Fibroblast of skin of scalp (primary cell): ENCODE results near the gene ATG5.
A peak's percentile ranks its signal among the peaks of the same experiment; 100 is the strongest.
"Not testable (repeated sequence)": the region's sequence is repeated elsewhere in the genome, so short reads cannot be mapped to it uniquely, and the experiment has no call there.

ENCODE experiments used
- DNase-seq: peaks from one replicate; pipeline ENCODE4 v3.0.0-alpha.2; 2013

ATG5 gene

DNA sequence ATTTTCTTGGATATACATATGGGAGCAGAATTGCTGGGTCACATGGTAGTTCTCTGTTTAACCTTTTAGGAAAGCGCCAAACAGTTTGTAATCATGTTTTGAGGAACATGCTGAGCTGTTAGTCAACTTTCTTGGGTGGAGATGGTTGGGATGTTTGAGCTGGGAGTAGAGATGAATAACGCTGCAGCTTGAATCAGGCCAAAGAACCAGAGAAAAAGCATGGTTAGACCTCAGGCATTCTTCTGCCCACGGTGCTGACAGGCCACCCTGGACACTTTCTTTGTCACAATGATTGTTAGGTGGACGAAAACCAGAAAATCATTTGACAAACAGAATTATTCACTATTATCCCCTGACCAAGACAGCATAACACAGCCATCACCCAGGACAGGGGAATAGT is 172.6 kb downstream of the ATG5 start:
- peak; percentile 39 for DNase-seq

DNA sequence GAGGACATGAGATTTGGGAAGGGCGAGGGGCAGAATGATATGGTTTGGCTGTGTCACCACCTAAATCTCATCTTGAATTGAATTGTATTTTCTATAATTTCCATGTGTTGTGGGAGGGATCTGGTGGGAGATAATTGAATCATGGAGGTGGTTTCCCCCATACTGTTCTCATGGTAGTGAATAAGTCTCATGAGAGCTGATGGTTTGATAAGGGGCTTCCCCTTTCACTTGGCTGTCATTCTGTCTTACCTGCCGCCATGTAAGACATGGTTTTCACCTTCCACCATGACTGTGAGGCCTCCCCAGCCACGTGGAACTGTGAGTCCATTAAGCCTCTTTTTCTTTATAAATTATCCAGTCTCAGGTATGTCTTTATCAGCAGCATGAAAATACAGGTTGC is 173.1 kb downstream of the ATG5 start:
- not testable (repeated sequence) for DNase-seq

DNA sequence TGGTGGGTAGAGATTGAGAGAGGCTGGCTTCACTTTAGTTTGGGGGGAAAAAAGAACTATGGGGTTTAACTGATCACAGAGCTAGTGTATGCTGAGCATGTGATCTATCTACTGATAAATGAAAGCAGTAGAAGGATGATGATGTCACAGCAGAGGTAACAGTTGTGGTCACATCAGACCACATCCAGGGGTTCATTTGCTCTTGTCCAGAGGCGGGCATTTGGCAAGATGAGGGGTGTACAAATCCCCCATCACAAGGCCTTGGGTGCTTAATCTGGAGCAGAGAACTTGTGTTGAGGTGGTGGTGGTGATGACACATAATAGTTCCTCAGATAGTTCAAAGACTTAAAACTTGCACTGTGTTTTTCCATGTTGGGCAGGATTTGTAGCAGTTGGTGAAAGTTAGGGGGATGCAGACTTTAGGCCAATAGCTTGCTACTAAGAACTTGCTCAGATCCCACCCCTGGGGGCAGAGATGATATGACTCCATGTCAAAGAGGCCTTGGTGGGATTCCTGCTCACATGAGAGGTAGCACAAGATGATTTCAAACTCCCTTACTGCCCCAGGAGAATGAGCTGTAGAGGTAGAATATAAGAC is 176.0 kb downstream of the ATG5 start:
- DNase-seq, result no peak

DNA sequence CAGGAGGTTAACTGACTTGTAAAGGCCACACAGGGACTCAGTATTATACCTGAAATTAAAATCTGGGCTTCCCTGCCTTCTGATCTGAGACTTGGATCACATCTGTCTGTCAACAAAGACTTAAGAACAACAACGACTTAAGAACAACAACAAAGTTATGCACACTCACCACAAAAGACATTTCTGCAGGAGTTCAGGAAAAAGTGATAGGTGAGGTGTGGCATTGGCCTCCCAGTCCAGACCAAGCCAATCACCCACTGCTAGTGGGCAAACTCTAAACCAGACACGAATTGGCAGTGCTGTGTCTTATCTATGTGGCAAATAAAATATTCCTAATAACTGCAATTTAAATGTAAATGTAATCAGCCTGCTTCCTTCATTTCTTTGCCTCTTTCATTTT is 178.1 kb downstream of the ATG5 start:
- no peak for DNase-seq

DNA sequence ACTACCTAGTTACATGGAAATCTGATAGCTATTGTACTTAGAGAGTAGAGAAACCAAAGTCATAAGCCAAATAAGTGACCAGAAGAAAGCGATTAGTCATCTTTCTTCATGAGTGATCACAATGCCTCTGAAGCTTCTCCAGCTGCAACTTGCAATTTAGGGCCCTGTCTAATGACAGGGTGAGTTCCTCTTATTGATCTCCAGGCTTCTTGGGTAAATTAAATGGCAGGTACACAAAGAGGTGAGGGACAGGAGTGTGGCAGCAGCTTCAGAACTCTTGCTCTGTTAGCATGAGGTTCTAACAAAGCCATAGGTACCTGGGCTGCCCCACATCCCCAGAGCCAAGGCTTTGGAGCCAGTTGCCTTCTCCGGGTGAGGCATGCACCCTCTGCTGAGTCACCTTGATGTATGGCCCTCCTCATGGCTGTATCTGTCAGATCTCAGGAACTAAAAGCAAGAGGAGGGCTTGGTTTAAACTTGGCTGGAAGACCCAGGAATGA is 178.7 kb downstream of the ATG5 start:
- no peak for DNase-seq

DNA sequence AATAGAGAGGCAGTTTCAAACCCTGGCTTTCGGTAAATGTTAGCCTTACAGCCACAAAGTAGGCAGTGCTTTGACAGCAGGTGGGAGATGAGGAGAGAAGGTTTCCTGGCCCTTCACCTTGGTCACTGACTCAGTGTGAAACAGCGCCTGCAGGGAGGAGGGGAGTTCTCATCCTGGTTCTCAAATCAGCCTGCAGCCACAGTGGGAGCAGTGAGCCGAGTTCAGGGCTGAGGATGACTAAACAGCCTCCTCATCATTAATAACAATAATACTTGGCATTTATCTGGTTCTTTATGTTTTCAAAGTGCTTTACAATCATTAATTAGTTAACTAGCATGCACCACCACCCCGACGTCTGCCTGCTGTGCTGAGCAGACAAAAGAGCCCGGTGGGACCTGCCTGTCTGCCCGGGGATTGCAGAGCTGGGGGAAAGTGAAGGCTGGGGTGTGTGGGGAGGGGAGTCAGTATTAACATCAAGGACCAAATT is 179.8 kb downstream of the ATG5 start:
- no peak for DNase-seq

DNA sequence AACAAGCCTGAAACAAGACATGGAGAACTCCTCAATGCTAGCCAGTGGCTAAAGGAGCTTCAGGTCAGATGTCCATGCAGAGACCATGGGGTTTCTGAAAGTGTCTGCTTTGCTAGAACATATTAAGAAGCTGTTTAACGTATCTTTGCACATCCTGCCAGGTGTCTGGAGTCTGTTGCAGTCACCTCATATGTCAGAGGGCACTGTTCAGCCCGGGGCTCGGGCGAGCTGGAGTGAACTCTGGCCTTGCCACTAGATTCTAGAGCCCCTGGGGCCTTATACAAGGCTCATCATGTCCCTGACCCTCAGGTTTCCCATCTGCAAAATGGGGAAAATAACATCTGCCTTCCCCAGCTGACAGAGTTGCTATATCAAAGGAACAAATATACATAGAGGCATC is 180.4 kb downstream of the ATG5 start:
- DNase-seq, result no peak

DNA sequence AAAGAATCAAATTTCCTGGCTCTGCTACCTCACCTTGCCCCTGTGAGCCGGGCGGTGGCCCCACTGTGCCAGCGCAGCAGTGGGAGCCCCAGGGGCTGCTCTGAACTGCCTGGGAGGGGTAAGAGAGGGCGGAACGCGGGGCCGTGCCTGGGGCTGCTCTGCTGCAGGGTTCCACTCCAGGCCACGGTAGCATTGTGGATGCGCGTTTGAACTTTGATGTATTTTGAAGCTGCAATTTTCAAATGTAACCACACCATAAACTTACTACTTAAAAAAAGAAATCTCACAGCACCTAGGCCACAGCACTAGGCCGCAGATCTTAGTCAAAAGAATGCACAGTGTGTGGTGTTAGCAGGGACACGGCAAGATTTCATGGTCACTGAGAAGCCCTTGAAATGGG is 181.9 kb downstream of the ATG5 start:
- no peak for DNase-seq

DNA sequence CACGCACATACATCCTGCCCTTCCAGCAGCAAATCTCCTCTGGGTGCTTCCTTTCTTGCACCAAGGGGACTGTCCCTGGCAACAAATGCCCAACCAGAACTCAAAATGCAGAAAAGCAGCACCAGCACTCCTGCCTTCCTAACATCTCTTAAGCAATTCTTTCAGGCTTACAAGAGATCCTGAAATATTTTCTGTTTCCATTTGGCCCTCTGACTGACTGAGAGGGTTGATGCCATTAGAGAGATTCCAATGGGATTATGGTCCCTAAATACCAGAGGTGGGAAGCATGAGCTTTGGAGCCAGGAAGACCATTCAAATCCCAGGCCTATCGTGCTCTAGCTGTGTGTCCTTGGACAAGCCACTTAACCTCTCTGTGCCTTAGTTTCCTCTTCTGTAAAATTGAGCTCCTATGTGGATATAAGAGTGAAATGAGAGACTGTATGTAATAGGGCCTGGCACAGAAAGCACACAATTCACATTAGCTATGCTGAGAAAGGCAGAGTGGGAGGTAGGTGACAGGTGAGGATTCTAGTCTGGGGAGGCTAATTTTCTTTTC is 182.6 kb downstream of the ATG5 start:
- DNase-seq, result no peak

DNA sequence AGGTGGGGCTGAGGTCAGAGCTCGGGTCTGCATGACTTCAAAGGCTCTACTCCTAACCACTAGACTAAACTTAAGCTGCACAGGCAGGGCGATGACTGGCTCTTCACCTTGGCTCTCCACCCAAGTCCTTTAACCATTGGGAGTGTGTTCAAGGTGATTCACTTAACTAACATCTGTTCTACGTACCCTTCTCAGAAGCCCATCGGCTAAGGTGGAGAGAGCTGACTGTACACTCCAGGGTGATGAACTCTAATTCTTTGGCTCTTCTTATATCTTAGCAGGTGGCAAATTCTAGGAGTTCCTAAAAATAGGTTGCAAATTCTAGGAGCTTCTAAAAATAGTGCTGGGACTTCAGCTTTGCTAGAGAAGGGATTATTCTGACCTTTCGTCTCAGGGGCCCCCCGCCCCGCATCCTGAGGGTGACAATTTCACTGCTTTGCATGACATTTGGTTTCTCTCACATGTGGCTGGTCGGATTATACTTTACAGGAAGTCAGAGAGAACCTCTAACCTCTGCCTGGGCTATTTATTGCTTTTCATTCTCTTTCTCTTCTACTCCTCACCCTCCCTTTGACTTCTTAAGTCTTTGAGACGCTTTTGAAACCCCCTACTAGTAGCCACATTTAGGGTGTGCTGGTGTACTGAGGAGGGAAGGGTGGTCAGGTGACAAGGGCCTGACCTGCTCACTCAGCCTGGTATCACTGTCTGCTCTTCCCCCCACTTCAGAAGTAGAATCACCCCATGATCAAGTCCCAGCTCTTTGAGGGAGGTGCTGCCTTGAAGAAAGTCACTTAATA is 183.9 kb downstream of the ATG5 start:
- no peak for DNase-seq

DNA sequence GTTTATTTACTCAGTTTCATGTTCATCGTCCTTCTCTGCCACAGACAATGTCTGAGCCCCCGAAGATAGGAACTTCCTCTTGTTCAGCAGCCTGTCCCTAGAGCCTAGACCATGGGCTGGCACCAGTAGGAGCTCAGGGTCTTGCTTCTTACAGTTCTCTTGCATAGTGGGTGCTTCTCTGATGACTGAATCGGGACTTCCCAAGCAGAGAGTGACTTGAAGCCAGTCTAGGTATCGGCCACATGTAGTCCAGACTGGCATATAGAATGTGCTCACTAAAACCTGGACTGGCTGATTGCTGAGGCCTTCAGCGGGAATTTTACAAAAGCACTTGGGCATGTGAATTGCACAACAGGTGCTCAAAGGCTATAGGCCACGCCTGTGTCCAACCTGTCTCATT is 187.4 kb downstream of the ATG5 start:
- no peak for DNase-seq

DNA sequence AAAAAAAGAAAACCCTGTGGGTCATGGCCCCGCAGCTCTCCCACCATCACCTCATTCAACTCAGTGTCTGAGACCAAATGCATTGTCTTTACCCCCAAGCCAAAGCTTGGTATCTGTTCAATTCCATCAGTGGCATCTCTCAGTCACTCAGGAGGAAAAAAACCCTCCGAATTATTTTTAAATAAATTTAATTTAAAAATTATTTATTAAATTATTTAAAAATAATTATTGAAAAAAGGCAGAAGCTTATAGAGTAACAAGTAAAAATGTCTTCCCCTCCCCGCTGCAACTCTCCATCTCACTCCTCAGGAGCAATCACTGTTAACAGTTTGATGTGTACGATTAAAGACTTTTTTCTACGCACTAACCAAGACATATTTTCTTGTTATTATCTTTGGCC is 188.7 kb downstream of the ATG5 start:
- DNase-seq, result no peak

DNA sequence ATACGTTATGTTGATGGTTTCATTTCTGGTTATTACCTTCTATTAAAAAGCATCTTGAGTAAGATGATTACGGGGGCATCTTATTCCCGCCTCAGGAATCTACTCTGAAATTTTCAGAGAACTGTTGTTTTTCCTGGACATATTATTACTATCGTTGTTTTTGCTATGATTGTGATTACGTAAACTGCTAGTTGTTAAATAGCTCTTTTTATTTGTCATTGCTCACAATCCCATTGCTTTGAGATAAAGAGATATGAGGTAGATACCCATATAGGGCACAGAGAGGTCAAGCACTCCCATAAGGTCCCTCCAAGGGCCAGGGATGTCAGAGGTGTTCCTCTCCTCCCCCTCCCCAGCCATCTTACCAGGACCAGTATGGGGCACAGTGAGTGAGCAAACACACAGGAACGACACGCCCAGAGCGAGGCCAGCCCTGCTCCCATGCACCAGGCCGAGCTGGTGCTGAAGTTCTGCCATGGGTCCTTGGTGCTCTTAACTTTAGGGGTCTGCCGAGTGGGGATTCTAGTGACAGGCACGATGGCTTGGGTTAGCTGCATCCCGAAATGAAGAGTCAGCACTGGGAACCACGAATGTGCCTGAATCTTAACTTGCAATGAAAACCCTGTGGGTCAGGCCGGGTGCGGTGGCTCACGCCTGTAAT is 189.5 kb downstream of the ATG5 start:
- no peak for DNase-seq

DNA sequence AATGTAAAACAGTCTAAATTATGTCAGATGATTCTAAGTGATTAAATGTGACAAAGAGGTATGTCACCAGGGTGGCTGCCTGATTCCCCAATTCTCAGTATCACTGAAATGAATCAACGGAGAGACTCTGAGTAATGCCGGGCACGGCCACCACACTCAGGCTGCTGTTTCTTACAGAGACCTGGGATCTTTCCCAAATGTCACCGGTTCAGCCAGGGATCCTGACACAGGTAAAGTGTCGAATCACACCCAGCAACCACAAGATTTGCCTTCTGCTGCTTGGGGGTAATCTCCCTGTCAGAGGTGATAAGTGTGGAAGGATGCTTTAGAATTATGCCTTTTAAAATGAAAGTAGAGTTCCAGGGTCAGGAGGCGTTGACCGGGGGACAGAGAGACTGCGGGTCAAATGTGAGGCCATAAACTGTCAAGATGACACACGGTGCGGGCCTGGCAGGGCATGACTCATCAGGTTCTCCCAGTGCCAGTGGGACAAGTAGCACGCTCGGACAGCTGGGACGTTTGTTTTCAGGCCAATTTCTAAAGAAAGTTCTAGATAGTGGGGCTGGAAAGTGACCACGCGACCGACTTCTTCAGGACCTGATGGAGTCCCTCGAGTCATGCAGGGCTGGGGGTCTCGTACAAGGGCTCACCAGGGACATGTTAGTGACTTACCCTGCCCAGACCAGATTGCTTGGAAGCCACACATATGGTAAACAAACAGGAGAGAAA is 190.5 kb downstream of the ATG5 start:
- DNase-seq, result no peak
